GM10266 (cell line): Measurements from ENCODE around the gene PRRT1.

ENCODE experiments used
- DNase-seq: peaks from one replicate; pipeline ENCODE4 v3.0.0; 2012; ENCODE audit errors: extremely low spot score
- TF ChIP-seq, protein P1 (sequence below): IDR thresholded peaks from 2 replicates; pipeline ENCODE4 v1.5.1; 2012; ENCODE audit warnings: mild to moderate bottlenecking, low read depth; ENCODE audit not compliant: control insufficient read depth, insufficient read depth; ENCODE audit errors: missing control alignments

The PRRT1 gene

DNA sequence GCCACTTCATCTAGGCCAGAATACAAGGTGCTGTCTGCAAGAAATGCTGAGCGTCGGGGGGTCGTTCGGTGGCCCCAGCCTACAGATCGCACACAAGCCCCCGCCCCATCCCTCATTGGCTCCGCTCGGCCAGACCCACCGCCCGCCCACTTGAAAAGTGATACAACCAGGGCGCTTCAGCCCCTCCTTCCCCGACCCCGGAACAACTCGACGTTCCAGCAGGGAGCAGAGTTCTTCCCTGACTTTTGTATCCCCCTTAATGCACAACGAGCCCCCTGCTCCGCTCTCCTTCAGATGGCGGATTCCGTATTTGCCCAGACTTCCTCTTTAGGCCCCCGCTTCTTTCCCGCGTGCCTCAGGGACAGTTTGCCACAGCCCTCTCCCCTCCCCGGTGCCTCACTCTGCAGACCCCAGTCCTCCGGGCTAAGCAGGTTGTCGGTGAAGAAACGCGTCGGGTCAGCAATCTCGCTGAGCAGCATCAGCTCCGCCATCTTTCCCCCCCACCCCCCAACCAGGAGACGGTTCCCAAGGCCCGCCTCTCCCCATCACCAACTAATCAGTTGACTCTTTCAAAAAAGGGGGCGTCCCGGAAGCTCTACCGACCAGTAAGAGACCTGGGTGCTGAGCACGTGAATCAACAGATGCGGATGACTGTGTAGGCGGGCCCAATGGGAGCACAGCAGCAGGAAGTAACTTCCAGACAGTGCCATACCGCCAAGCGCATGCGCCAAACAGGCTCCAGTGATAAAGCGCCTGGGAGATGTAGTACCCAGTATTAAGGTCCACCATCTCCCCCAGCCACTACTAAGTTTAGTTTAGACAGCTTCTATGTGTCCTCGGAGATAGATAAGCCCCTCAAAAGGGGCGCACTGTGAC lies 23.8 kb downstream of the PRRT1 start, which contains the start of gene ATF6B:
Gene ATF6B, minus strand, starts transcription at position 530 of the 876 bp plus-strand sequence. Its CDS starts 39 bp downstream, at position 491.
- TF ChIP-seq, protein P1, sequence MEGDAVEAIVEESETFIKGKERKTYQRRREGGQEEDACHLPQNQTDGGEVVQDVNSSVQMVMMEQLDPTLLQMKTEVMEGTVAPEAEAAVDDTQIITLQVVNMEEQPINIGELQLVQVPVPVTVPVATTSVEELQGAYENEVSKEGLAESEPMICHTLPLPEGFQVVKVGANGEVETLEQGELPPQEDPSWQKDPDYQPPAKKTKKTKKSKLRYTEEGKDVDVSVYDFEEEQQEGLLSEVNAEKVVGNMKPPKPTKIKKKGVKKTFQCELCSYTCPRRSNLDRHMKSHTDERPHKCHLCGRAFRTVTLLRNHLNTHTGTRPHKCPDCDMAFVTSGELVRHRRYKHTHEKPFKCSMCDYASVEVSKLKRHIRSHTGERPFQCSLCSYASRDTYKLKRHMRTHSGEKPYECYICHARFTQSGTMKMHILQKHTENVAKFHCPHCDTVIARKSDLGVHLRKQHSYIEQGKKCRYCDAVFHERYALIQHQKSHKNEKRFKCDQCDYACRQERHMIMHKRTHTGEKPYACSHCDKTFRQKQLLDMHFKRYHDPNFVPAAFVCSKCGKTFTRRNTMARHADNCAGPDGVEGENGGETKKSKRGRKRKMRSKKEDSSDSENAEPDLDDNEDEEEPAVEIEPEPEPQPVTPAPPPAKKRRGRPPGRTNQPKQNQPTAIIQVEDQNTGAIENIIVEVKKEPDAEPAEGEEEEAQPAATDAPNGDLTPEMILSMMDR, result no peak
- peak; percentile 98 for DNase-seq

DNA sequence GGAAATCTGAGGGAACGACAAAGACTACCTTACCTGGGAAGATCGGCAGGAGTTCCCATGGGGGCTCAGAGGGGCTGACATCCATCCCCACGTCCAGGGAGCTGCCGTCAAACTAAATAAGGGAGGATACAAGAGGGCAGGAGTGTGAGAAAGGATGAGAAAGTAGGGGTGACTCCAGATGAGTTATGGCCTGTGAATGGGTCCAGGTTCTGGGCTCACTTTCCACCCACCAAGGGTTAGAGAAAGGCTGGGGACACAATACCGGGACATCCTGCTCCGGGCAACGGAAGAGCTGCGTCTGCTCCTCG lies 24.4 kb downstream of the PRRT1 start:
- DNase-seq, result no peak
- TF ChIP-seq, protein P1, result no peak

DNA sequence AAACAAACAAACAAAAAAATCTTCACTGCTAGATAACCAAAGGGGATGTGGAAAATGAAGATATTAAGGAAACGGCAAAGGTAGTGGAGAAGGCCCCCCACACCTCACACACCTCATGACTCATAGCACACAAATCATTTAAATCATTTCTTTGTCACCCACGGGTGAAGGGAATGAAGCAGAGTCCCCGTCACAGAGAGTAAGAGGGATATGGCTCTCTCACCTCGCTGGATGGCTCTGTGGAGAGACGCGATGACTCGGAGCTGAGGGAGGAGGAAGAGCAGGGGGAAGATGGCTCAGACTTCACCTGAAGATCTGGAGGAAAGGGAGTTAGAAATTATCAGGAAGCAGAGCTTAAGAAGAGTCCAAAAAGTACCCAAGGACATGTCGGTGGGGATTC lies 24.9 kb downstream of the PRRT1 start:
- TF ChIP-seq, protein P1, result no peak
- DNase-seq, result no peak

DNA sequence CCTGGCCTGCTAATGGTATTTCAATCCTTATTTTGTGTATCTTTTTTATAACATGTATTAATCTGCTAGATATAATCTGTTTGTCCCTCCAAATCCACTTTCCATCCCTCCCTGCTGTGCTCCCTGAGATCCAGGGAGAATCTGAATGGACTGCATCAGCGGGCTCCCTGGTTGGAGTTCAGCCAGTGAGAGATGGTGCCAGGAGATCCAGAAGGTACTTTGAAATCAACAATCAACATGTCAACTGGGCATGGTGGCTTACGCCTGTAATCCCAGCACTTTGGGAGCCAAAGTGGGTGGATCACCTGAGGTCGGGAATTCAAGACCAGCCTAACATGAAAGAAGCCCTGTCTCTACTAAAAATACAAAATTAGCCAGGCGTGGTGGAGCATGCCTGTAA lies 28.1 kb downstream of the PRRT1 start:
- no peak for DNase-seq
- TF ChIP-seq, protein P1, result no peak

DNA sequence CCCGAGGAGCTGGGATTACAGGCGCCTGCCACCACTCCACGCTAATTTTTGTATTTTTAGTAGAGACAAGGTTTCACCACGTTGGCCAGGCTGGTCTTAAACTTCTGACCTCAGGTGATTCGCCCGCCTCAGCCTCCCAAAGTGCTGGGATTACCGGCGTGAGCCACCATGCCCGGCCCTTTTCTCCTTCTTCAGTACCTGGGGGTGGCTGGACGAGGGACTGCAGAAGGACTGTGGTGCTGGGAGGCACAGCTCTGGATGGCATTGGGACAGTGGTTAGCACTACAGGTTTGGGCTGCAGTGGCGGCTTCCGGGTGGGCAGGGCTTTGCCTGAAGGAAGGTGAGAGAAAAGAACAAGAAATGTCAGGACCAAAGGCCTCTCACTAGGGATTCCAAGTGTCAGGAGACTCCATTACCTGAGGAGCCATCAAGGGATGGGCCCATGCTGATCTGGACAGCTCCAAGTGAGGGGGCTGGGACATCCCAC lies 31.1 kb downstream of the PRRT1 start:
- no peak for DNase-seq
- TF ChIP-seq, protein P1, result no peak

DNA sequence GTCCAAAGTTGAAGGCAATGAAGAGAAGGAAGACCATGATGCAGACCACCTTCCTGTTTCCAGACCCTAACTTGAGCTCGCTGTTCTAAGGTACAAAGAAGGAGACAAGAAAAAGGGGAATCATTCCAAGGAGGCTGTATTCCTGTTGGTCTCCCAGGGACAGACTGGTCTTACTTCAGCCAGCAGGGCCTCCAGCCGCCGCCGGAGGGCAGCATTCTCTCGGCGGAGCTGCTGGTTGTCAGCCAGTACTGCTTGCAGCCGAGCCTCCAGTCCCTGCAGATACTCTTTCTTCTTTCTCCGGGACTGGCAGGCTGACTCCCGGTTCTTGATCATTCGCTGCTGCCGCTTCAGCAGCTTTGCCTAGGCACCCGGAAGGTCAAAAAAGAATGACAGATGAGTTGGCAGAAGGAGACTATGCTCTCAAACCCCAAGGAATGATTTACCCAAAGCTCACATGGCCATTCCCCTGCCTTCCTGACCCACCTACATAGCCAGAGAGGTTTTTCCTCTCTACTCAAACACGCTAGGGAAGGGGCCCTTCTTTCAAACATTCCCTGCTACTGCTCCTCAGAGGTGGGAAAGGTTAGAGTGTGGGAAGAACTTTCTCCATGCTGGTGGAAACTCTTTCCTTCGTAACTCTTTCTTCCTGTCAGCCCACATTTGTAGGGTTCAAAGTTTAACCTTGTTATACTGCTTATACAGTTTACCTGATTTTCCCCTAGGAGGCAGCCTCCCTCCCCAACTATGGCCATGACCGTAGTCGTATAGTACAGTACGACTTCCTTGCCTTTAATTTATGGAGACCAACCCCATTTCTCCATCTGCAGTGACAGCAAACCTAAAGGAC lies 32.7 kb downstream of the PRRT1 start:
- peak; percentile 75 for DNase-seq

More for the DNA sequence above, 32.7 kb downstream of the PRRT1 start:
- TF ChIP-seq, protein P1, result peak; percentile 91
